ENCODE data around the gene ANKS6. TPM values are rescaled to one million over a fixed set of nuclear protein-coding genes. Genes with fewer than 3 reads are reported as not detected.

The ANKS6 gene
- total and polyA plus RNA-seq, 2 of the 8 experiments (the other 6 are each of a cell fraction or from before 2014, with no cell fraction given) = 34.1 to 56.3 TPM

DNA sequence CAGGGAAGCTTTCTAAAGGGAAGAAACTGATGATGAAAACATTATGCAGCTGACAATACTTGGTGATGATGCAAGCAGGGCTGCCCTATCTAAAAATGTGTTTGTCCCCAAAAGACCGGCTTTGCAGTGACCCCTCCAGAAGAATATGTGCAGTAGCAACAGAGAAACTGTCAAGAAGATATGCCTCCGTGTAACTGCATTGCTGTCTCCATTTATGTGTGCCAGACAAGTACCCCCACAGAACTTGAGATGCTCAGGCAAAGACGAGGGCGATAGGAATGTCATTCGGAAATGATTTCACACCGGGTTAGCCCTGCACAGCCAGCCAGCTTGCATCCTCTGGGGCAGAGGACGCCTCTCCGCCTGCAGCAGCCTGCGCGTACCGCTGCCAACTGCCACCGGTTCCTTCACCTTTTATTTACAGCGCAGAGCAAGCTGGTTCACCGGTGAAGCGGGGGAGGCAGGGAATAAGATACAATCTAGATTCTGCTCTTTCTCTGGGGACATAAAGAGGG is 89.6 kb downstream of the ANKS6 start (continued):
- TF ChIP-seq MAFK (IDR thresholded peaks at IDR 0.05; ENCODE audit: low read depth, low read length) (no peak), GABPA (IDR thresholded peaks at IDR 0.05; ENCODE audit: borderline replicate concordance, insufficient read depth, low read length) (no peak), RNF2 (IDR thresholded peaks at IDR 0.05; ENCODE audit: borderline replicate concordance, low read depth, low read length, missing control alignments, poor library complexity, severe bottlenecking) (no peak)
- TF ChIP-seq, protein P1, sequence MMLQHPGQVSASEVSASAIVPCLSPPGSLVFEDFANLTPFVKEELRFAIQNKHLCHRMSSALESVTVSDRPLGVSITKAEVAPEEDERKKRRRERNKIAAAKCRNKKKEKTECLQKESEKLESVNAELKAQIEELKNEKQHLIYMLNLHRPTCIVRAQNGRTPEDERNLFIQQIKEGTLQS (IDR thresholded peaks at IDR 0.05; ENCODE audit: insufficient read depth, low read depth, low read length) = no peak
- TF ChIP-seq, protein P2, sequence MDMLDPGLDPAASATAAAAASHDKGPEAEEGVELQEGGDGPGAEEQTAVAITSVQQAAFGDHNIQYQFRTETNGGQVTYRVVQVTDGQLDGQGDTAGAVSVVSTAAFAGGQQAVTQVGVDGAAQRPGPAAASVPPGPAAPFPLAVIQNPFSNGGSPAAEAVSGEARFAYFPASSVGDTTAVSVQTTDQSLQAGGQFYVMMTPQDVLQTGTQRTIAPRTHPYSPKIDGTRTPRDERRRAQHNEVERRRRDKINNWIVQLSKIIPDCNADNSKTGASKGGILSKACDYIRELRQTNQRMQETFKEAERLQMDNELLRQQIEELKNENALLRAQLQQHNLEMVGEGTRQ (IDR thresholded peaks at IDR 0.05; ENCODE audit: low read length) = no peak

Data from H1 (cell line).